ENCODE results near the gene SMYD3.

The SMYD3 gene

GRCh38 chr1:245908543-245908942, 598.5 kb downstream of the SMYD3 start:
- Histone ChIP-seq H3K27ac (ENCODE audit: low read depth in 2 of 2, low read length in 2 of 2) (no peak overlapping the region), H3K9me3 (ENCODE audit: control insufficient read depth in 2 of 2, low read length in 2 of 2) (no peaks in the 10 kb centered on the region), H3K27me3 (ENCODE audit: control insufficient read depth in 2 of 2, insufficient read depth in 2 of 2, low read length in 2 of 2) (no peaks in the 10 kb centered on the region), H3K4me3 (ENCODE audit: low read length in 2 of 2) (no peak overlapping the region), H3K9ac (ENCODE audit: low read depth in 1 of 2, low read length in 2 of 2) (no peak overlapping the region), H3K4me1 (ENCODE audit: control insufficient read depth in 2 of 2, insufficient read depth in 2 of 2, low read length in 2 of 2) (no peaks in the 10 kb centered on the region), H3K36me3 (ENCODE audit: control insufficient read depth in 2 of 2, insufficient read depth in 2 of 2, low read length in 2 of 2) (no peaks in the 10 kb centered on the region)

- Histone ChIP-seq H3K9me3 (ENCODE audit: control insufficient read depth in 2 of 2, low read length in 2 of 2) (no peaks in the 10 kb centered on the region), H3K9ac (ENCODE audit: low read depth in 1 of 2, low read length in 2 of 2) (no peak overlapping the region), H3K4me3 (ENCODE audit: low read length in 2 of 2) (no peak overlapping the region), H3K27ac (ENCODE audit: low read depth in 2 of 2, low read length in 2 of 2) (no peak overlapping the region), H3K27me3 (ENCODE audit: control insufficient read depth in 2 of 2, insufficient read depth in 2 of 2, low read length in 2 of 2) (no peaks in the 10 kb centered on the region), H3K4me1 (ENCODE audit: control insufficient read depth in 2 of 2, insufficient read depth in 2 of 2, low read length in 2 of 2) (no peaks in the 10 kb centered on the region), H3K36me3 (ENCODE audit: control insufficient read depth in 2 of 2, insufficient read depth in 2 of 2, low read length in 2 of 2) (no peaks in the 10 kb centered on the region)
These were observed 600.9 kb downstream of the SMYD3 start for GRCh38 chr1:245906207-245906606.

- no peaks in the 10 kb centered on the region for H3K27me3 ChIP-seq (ENCODE audit: control insufficient read depth in 2 of 2, insufficient read depth in 2 of 2, low read length in 2 of 2)
- no peaks in the 10 kb centered on the region for H3K9me3 ChIP-seq (ENCODE audit: control insufficient read depth in 2 of 2, low read length in 2 of 2)
- H3K27ac ChIP-seq (ENCODE audit: low read depth in 2 of 2, low read length in 2 of 2), result no peak overlapping the region
- no peaks in the 10 kb centered on the region for H3K36me3 ChIP-seq (ENCODE audit: control insufficient read depth in 2 of 2, insufficient read depth in 2 of 2, low read length in 2 of 2)
- no peaks in the 10 kb centered on the region for H3K4me1 ChIP-seq (ENCODE audit: control insufficient read depth in 2 of 2, insufficient read depth in 2 of 2, low read length in 2 of 2)
- H3K9ac ChIP-seq (ENCODE audit: low read depth in 1 of 2, low read length in 2 of 2), result no peak overlapping the region
- H3K4me3 ChIP-seq (ENCODE audit: low read length in 2 of 2), result no peak overlapping the region
These were observed 603.2 kb downstream of the SMYD3 start for GRCh38 chr1:245903851-245904250.

- Histone ChIP-seq H3K27ac (ENCODE audit: low read depth in 2 of 2, low read length in 2 of 2) (no peak overlapping the region), H3K9me3 (ENCODE audit: control insufficient read depth in 2 of 2, low read length in 2 of 2) (no peaks in the 10 kb centered on the region), H3K36me3 (ENCODE audit: control insufficient read depth in 2 of 2, insufficient read depth in 2 of 2, low read length in 2 of 2) (no peaks in the 10 kb centered on the region), H3K27me3 (ENCODE audit: control insufficient read depth in 2 of 2, insufficient read depth in 2 of 2, low read length in 2 of 2) (no peaks in the 10 kb centered on the region), H3K9ac (ENCODE audit: low read depth in 1 of 2, low read length in 2 of 2) (no peak overlapping the region), H3K4me1 (ENCODE audit: control insufficient read depth in 2 of 2, insufficient read depth in 2 of 2, low read length in 2 of 2) (no peaks in the 10 kb centered on the region), H3K4me3 (ENCODE audit: low read length in 2 of 2) (no peak overlapping the region)
These were observed 605.5 kb downstream of the SMYD3 start for GRCh38 chr1:245901565-245901964.

- no peaks in the 10 kb centered on the region for H3K9me3 ChIP-seq (ENCODE audit: control insufficient read depth in 2 of 2, low read length in 2 of 2)
- no peaks in the 10 kb centered on the region for H3K27me3 ChIP-seq (ENCODE audit: control insufficient read depth in 2 of 2, insufficient read depth in 2 of 2, low read length in 2 of 2)
- no peak overlapping the region for H3K9ac ChIP-seq (ENCODE audit: low read depth in 1 of 2, low read length in 2 of 2)
- no peak overlapping the region for H3K27ac ChIP-seq (ENCODE audit: low read depth in 2 of 2, low read length in 2 of 2)
- no peaks in the 10 kb centered on the region for H3K4me1 ChIP-seq (ENCODE audit: control insufficient read depth in 2 of 2, insufficient read depth in 2 of 2, low read length in 2 of 2)
- H3K4me3 ChIP-seq (ENCODE audit: low read length in 2 of 2), result no peak overlapping the region
- H3K36me3 ChIP-seq (ENCODE audit: control insufficient read depth in 2 of 2, insufficient read depth in 2 of 2, low read length in 2 of 2), result no peaks in the 10 kb centered on the region
These were observed 606.0 kb downstream of the SMYD3 start for GRCh38 chr1:245901037-245901436.

GRCh38 chr1:245898581-245898980, 608.5 kb downstream of the SMYD3 start:
- Histone ChIP-seq H3K4me1 (ENCODE audit: control insufficient read depth in 2 of 2, insufficient read depth in 2 of 2, low read length in 2 of 2) (peaks cover 0 to 4% of the 10 kb centered on the region in 2 donors), H3K9ac (ENCODE audit: low read depth in 1 of 2, low read length in 2 of 2) (no peak overlapping the region), H3K27me3 (ENCODE audit: control insufficient read depth in 2 of 2, insufficient read depth in 2 of 2, low read length in 2 of 2) (no peaks in the 10 kb centered on the region), H3K9me3 (ENCODE audit: control insufficient read depth in 2 of 2, low read length in 2 of 2) (no peaks in the 10 kb centered on the region), H3K36me3 (ENCODE audit: control insufficient read depth in 2 of 2, insufficient read depth in 2 of 2, low read length in 2 of 2) (no peaks in the 10 kb centered on the region), H3K4me3 (ENCODE audit: low read length in 2 of 2) (no peak overlapping the region), H3K27ac (ENCODE audit: low read depth in 2 of 2, low read length in 2 of 2) (no peak overlapping the region)

GRCh38 chr1:245896258-245896657, 610.8 kb downstream of the SMYD3 start:
- Histone ChIP-seq H3K9ac (ENCODE audit: low read depth in 1 of 2, low read length in 2 of 2) (no peak overlapping the region), H3K36me3 (ENCODE audit: control insufficient read depth in 2 of 2, insufficient read depth in 2 of 2, low read length in 2 of 2) (no peaks in the 10 kb centered on the region), H3K4me1 (ENCODE audit: control insufficient read depth in 2 of 2, insufficient read depth in 2 of 2, low read length in 2 of 2) (peaks cover 0 to 4% of the 10 kb centered on the region in 2 donors), H3K27me3 (ENCODE audit: control insufficient read depth in 2 of 2, insufficient read depth in 2 of 2, low read length in 2 of 2) (no peaks in the 10 kb centered on the region), H3K9me3 (ENCODE audit: control insufficient read depth in 2 of 2, low read length in 2 of 2) (no peaks in the 10 kb centered on the region), H3K4me3 (ENCODE audit: low read length in 2 of 2) (no peak overlapping the region), H3K27ac (ENCODE audit: low read depth in 2 of 2, low read length in 2 of 2) (no peak overlapping the region)

- Histone ChIP-seq H3K4me1 (ENCODE audit: control insufficient read depth in 2 of 2, insufficient read depth in 2 of 2, low read length in 2 of 2) (peaks cover 0 to 4% of the 10 kb centered on the region in 2 donors), H3K9ac (ENCODE audit: low read depth in 1 of 2, low read length in 2 of 2) (no peak overlapping the region), H3K27me3 (ENCODE audit: control insufficient read depth in 2 of 2, insufficient read depth in 2 of 2, low read length in 2 of 2) (no peaks in the 10 kb centered on the region), H3K27ac (ENCODE audit: low read depth in 2 of 2, low read length in 2 of 2) (no peak overlapping the region), H3K9me3 (ENCODE audit: control insufficient read depth in 2 of 2, low read length in 2 of 2) (no peaks in the 10 kb centered on the region), H3K4me3 (ENCODE audit: low read length in 2 of 2) (no peak overlapping the region), H3K36me3 (ENCODE audit: control insufficient read depth in 2 of 2, insufficient read depth in 2 of 2, low read length in 2 of 2) (no peaks in the 10 kb centered on the region)
These were observed 611.6 kb downstream of the SMYD3 start for GRCh38 chr1:245895455-245895959.

- peaks cover 0 to 4% of the 10 kb centered on the region in 2 donors for H3K4me1 ChIP-seq (ENCODE audit: control insufficient read depth in 2 of 2, insufficient read depth in 2 of 2, low read length in 2 of 2)
- H3K4me3 ChIP-seq (ENCODE audit: low read length in 2 of 2), result no peak overlapping the region
- no peaks in the 10 kb centered on the region for H3K36me3 ChIP-seq (ENCODE audit: control insufficient read depth in 2 of 2, insufficient read depth in 2 of 2, low read length in 2 of 2)
- H3K9me3 ChIP-seq (ENCODE audit: control insufficient read depth in 2 of 2, low read length in 2 of 2), result no peaks in the 10 kb centered on the region
- no peaks in the 10 kb centered on the region for H3K27me3 ChIP-seq (ENCODE audit: control insufficient read depth in 2 of 2, insufficient read depth in 2 of 2, low read length in 2 of 2)
- no peak overlapping the region for H3K9ac ChIP-seq (ENCODE audit: low read depth in 1 of 2, low read length in 2 of 2)
- no peak overlapping the region for H3K27ac ChIP-seq (ENCODE audit: low read depth in 2 of 2, low read length in 2 of 2)
These were observed 612.2 kb downstream of the SMYD3 start for GRCh38 chr1:245894843-245895242.

- Histone ChIP-seq H3K9me3 (ENCODE audit: control insufficient read depth in 2 of 2, low read length in 2 of 2) (no peaks in the 10 kb centered on the region), H3K4me3 (ENCODE audit: low read length in 2 of 2) (no peak overlapping the region), H3K27ac (ENCODE audit: low read depth in 2 of 2, low read length in 2 of 2) (no peak overlapping the region), H3K9ac (ENCODE audit: low read depth in 1 of 2, low read length in 2 of 2) (no peak overlapping the region), H3K36me3 (ENCODE audit: control insufficient read depth in 2 of 2, insufficient read depth in 2 of 2, low read length in 2 of 2) (no peaks in the 10 kb centered on the region), H3K27me3 (ENCODE audit: control insufficient read depth in 2 of 2, insufficient read depth in 2 of 2, low read length in 2 of 2) (no peaks in the 10 kb centered on the region), H3K4me1 (ENCODE audit: control insufficient read depth in 2 of 2, insufficient read depth in 2 of 2, low read length in 2 of 2) (peaks cover 0 to 4% of the 10 kb centered on the region in 2 donors)
These were observed 614.1 kb downstream of the SMYD3 start for GRCh38 chr1:245893025-245893424.

GRCh38 chr1:245888809-245889208, 618.3 kb downstream of the SMYD3 start:
- Histone ChIP-seq H3K27ac (ENCODE audit: low read depth in 2 of 2, low read length in 2 of 2) (no peak overlapping the region), H3K9me3 (ENCODE audit: control insufficient read depth in 2 of 2, low read length in 2 of 2) (no peaks in the 10 kb centered on the region), H3K9ac (ENCODE audit: low read depth in 1 of 2, low read length in 2 of 2) (no peak overlapping the region), H3K27me3 (ENCODE audit: control insufficient read depth in 2 of 2, insufficient read depth in 2 of 2, low read length in 2 of 2) (no peaks in the 10 kb centered on the region), H3K4me3 (ENCODE audit: low read length in 2 of 2) (no peak overlapping the region), H3K36me3 (ENCODE audit: control insufficient read depth in 2 of 2, insufficient read depth in 2 of 2, low read length in 2 of 2) (no peaks in the 10 kb centered on the region), H3K4me1 (ENCODE audit: control insufficient read depth in 2 of 2, insufficient read depth in 2 of 2, low read length in 2 of 2) (no peaks in the 10 kb centered on the region)

All from mucosa of rectum (tissue), 2 donors.